CD4-positive, alpha-beta T cell treated with Interleukin-1 beta for 1 hour (primary cell): Measurements from ENCODE around the gene RELL2.

ENCODE experiments used
- DNase-seq, 2 donors: peaks; one replicate each; pipeline ENCODE4 v3.0.0-alpha.2; 2020 to 2022

Gene RELL2

GRCh38 chr5:141650851-141651727 lies 14.3 kb downstream of the RELL2 start, which contains the start of gene FCHSD1:
TSS of gene FCHSD1 (minus strand) at chr5:141651418. CDS start at chr5:141651368, 50 bp downstream.
- peak; percentile 85 to 88 for DNase-seq

- no peak for DNase-seq
Observed at GRCh38 chr5:141651728-141652105, 14.9 kb downstream of the RELL2 start.

DNA sequence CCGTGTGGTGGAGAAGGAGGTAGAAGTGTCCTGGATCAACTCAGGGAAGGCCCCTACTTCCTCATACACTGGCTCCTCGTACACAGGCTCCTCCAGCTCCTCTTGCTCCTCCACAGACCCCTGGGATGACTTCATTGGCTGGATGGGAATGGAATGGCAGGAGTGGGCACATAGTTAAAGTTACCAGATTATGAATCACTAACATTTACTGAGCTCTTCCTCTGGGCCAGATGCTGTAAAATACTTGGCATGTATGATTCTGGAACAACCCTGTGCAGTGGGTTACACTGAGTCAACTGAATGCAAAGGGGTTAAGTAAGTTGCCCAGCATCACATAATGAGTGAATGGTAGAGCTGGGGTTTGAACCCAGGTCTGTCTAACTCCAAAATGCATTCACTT lies 17.5 kb downstream of the RELL2 start:
- no peak for DNase-seq

- DNase-seq, result no peak
Observed at GRCh38 chr5:141655020-141655419, 18.2 kb downstream of the RELL2 start.

- DNase-seq, result no peak
Observed at GRCh38 chr5:141656396-141656795, 19.6 kb downstream of the RELL2 start.

GRCh38 chr5:141657404-141657803 lies 20.6 kb downstream of the RELL2 start:
- no peak for DNase-seq

DNA sequence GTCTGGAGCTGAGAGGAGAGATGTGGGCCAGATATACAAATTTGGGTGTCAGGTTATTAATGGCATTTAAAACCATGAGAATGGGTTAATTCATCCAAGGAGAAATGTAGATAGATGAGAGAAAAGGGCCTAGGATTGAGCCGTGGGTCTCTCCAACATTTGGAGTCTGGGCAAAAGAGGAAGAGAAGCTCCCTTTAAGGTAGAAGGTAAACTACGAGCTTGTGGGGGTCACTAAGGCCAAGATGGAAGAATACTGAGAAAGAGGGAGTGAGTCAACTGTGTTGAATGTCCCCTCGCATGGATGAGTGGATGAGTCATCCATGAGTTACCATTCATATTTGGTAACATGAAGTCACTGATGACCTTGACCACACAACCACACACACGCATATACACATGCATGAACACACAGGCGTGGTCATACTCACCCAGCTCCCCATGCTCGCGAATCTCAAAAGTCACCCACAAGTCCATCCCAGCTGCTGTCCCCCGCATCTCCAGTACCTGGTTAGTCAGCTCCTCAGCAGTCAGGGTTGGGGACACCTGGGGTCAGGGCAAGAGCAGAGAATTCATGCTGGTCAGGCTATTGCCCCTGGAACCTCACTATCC lies 21.2 kb downstream of the RELL2 start:
- no peak for DNase-seq

DNA sequence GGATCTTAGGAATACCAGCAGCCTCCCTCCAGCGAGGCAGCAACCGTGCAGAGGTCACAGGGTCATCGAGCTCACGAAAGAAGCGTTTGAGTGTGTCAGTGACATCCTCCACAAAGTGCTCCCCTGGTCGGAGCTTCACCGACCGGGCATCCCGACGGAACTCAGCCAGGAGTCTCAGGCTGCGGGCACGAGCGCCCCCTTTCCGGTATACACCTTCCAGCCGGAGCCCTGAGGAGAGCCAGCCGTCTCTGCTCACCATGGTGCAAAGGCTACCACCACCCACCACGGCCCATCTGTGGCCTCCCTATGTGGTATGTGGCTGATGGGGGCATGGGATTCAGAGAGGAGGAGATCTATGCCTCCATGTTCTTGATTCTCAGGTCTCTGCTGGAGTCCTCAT lies 25.2 kb downstream of the RELL2 start:
- no peak for DNase-seq

DNA sequence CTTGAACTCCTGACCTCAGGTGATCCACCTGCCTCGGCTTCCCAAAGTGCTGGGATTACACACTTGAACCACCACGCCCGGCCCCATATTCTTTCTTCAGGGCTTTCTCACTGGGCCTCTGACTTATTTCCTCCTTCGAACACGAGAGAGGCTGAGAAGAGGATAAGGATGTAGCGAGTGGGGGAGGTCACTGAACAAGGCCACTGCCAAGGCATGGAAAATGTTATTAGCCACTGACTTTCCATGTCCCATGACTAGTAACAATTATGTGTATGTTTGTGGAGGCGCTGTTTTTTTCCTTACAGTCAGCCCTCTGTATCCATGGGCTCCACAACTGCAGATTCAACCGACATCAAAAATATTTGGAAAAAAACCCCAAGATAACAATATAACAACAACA lies 26.7 kb downstream of the RELL2 start:
- no peak for DNase-seq

- peak; percentile 71 to 74 for DNase-seq
Observed at GRCh38 chr5:141664733-141665461, 28.1 kb downstream of the RELL2 start.

DNA sequence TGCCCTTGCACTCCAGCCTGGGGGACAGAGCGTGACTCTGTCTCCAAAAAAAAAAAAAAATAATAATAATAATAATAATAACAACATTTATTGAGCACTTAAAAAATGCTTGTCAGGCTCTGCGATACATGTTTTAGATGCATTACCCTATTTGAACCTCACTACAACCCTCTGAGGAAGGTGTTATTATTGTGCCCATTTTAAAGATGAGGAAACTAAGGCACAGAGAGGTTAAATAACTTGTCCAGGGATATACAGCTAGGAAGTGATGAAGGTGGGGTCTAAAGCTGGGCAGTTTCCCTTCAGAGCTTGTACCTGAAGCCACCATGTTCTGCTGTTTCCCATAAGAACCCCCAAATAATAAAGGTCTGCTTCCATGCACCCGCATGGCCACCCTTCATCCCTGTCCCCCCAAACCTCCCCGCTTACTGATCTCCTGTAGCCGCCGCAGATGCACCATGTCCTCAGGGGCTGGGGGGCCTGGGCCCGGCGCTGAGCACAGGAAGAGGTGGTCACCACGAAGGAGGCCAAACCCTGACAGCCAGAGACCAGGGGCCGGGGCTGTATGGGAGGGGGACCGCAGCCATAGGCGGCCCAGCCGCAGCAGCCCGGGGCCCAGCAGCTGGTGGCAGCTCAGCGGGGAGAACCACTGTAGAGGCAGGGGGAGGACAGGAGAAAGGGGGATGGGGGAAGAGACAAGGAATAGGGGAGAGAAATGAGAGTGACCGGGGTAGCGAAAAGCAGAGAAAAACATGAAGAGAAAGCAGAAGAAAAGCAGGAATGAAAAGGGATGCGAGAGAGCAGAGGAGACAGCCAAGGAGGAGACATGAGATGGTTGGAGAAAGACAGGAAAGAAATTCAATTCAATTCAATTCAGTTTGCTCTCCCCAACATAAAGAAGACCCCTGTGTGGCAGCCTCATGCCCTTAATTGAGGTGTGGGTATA lies 29.5 kb downstream of the RELL2 start:
- no peak for DNase-seq

- DNase-seq, result no peak
Observed at GRCh38 chr5:141668601-141669265, 31.9 kb downstream of the RELL2 start.

DNA sequence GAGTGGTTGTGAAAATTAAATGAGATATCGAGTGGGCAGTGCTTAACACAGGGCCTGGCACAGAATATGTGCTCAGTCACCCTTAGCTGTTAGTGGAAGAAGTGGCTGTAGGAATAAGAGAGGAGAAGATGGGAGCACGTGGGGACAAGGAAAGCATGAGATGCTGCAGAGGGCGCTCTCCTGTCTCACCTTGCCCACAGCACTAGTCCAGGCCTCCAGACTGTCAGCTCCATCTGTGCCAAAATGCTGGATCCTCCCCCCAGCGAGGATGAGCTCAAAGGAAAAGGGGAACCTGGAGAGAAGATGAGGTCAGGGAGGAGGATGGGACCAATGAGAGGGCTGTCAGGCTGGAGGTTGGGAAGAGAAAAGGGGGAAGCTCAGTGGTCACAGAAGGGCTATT lies 32.7 kb downstream of the RELL2 start:
- no peak for DNase-seq

DNA sequence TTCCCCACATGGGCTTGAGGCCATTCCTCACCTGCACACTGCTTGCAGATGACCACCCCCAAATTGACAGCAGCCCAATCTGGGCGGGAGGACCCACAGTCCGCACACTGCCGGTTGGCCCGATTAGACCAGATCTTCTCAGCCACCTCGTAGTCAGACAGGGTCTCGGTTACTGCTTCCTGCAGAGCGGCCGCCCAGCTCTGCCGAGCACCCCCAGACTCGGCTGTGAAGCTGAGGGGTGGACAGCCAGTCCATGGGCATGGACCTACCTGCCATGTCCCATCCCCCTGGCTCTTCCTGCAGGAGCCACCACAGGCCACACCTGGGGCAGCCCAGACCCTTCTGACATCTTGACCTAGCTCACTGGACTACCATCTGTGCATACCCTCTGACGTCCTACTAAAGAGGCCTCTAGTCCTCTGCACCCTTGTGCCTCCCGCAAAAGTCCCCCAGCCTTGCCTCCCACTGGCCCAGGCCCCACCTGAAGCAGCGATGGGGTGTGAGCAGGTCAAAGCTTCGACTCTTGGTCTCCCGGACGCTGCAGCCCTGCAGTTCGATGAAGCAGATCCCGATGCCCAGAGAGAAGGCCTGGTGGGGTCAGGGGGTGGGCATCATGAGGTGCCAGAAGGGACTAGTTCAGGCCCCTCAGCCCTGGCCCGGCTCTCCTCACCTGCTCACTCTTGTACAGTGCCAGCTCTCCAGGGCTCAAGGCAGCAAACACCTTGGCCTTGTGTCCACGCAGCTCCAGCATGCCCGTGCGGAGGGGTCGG lies 35.5 kb downstream of the RELL2 start:
- no peak for DNase-seq

DNA sequence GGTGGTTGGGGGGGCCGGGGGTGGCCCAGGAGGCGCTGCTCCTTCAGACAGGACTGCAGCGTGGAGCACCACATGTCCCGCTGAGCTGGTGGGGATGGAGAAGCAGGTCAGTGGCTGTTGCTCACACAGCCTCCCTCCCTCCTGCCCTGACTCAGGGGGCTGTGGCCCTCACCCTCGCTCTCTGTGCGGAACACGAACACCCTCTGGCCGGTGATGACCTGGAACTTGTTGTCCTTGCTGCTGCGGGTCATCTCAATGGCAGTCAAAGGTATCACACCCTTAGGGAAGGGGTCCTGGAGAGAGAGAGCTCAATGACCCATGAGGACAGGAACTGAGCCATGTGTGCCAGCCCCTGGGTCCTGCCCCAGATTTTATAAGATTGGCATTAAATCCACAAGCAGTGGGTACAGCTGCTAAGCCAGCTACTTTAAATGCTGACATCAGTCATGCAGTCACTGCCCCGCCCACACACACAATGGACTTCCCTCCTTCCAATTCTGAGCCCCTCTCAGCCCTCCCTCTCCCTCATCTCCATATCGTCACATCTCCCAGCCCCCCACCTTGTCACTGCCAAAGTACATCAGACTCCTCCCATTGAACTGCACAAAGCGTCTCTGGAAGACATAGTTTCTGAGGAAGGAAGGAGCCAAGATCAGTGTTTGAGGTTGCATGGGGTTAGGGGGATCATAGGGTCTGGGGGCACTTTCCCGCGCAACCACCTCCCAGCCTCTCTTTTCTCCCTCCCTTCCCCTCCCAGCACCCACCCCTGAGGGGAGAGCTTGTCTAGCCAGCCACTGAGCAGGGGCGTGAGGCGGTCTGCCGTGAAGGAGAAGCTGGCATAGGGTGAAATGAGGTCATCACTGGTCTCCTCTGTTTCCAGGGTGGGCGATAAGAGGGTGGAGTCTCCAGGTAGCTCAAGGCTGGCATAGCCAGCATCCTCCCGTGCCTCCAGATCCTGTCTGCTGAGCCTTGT lies 36.3 kb downstream of the RELL2 start:
- DNase-seq, result no peak

- no peak for DNase-seq
Observed at GRCh38 chr5:141674747-141675146, 38.0 kb downstream of the RELL2 start.

- DNase-seq, result no peak
Observed at GRCh38 chr5:141675672-141676071, 38.9 kb downstream of the RELL2 start.

DNA sequence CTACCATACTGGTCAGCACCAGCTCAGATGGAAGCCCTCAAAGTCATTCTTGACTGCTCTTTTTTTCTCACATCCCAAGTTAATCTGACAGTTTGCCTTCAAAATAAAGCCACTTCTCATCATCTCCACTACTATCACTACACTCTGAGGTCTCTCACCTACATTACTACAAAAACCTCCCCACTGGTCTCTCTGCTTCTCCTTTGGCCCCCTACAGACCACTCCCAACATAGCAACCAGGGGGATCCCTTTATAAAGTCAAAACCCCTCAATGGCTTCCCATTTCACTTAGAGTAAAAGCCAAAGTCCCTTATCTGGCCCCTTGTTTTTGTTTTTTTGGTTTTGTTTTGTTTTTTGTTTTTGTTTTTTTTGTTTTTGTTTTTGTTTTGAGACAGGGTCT lies 40.6 kb downstream of the RELL2 start:
- no peak for DNase-seq

DNA sequence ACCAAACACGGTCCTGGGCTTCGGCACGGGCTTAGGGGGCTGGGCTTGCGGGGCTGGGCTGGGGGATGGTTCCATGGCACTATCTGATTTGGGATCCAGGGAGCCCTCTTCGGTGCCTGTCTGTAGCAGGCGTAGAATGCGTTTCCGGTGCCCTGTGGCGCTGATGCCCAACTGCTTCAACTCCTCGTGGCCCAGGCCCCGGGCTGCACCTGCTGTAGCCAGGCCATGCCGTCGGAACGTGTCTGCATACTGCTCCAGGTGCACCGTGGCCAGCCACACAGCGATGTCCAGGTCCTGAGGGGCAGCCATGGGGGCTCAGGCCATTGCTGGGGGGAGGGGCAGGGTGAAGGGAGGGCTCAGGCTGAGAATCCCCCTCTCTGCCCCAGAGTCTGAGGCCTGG lies 43.4 kb downstream of the RELL2 start:
- no peak for DNase-seq

DNA sequence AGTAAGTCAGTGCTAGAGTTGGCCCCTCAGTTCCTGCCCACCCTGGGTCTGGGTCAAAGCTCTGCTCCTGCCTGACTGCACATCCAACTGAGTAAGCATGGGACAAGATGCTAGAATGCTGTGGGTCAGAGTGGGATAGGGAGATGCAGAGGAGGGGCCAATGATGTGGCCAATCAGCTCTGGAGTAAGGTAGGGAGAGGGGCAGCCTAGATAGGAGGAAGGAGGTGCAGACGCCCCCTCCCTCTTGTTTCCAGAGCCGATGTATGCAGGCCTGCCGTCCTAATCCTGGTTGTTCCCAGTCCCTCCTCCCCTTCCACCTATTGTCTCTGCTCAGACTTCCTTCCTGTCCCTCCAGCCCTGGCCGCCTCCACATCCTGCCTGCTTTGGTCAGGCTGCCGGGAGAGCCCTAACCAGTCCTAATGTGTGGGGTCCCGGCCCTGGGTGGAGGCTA lies 44.0 kb downstream of the RELL2 start:
- DNase-seq, result no peak
